Measurements from ENCODE around the gene NFATC1.

The NFATC1 gene

GRCh38 chr18:79511671-79512301, 116.1 kb downstream of the NFATC1 start:
- DNase-seq, result peak; percentile 2

- DNase-seq, result peak; percentile 2
Observed at GRCh38 chr18:79512461-79513380, 117.0 kb downstream of the NFATC1 start.

GRCh38 chr18:79513381-79514081, 117.8 kb downstream of the NFATC1 start:
- no peak for DNase-seq

- DNase-seq, result no peak
Observed at GRCh38 chr18:79515331-79515730, 119.6 kb downstream of the NFATC1 start.

- DNase-seq, result no peak
Observed at GRCh38 chr18:79515944-79516351, 120.2 kb downstream of the NFATC1 start.

GRCh38 chr18:79516441-79516931, 120.8 kb downstream of the NFATC1 start:
- no peak for DNase-seq

GRCh38 chr18:79517341-79517740, 121.6 kb downstream of the NFATC1 start:
- DNase-seq, result peak; percentile 33

- no peak for DNase-seq
Observed at GRCh38 chr18:79518028-79518682, 122.4 kb downstream of the NFATC1 start.

- DNase-seq, result no peak
Observed at GRCh38 chr18:79518683-79519128, 123.0 kb downstream of the NFATC1 start.

- no peak for DNase-seq
Observed at GRCh38 chr18:79519751-79520477, 124.2 kb downstream of the NFATC1 start.

GRCh38 chr18:79520478-79521390, 125.0 kb downstream of the NFATC1 start:
- DNase-seq, result no peak

- DNase-seq, result no peak
Observed at GRCh38 chr18:79521416-79522205, 125.9 kb downstream of the NFATC1 start.

GRCh38 chr18:79522451-79523205, 126.9 kb downstream of the NFATC1 start:
- DNase-seq, result peak; percentile 52

GRCh38 chr18:79523206-79523735, 127.5 kb downstream of the NFATC1 start:
- no peak for DNase-seq

- DNase-seq, result peak; percentile 55
Observed at GRCh38 chr18:79523736-79524180, 128.0 kb downstream of the NFATC1 start.

- peak; percentile 37 for DNase-seq
Observed at GRCh38 chr18:79524181-79525078, 128.7 kb downstream of the NFATC1 start.

GRCh38 chr18:79525556-79526467, 130.1 kb downstream of the NFATC1 start:
- no peak for DNase-seq
